CD14-positive monocyte (primary cell): ENCODE measurements around the gene CCDC70. TPM values are rescaled to one million over a fixed set of nuclear protein-coding genes. Genes with fewer than 3 reads are reported as not detected.

ENCODE experiments used
- DNase-seq, 3 donors: peaks; one replicate each; pipeline ENCODE4 v3.0.0-alpha.2; 2011 to 2022
- H2AFZ ChIP-seq: 2 replicates; pipeline ENCODE4 v1.6.0; 2012; ENCODE audit warnings: mild to moderate bottlenecking, low read depth, low read length, inconsistent platforms; ENCODE audit not compliant: insufficient read depth, poor library complexity, severe bottlenecking
- H3K27ac ChIP-seq, 2 donors: 1 replicate in 1 of 2; 2 replicates in 1 of 2; pipeline ENCODE4 v1.5.1; 2012 to 2013; ENCODE audit warnings: low read length in 2 of 2, control low read depth in 1 of 2, inconsistent platforms in 1 of 2, low read depth in 1 of 2, mild to moderate bottlenecking in 1 of 2
- H3K27me3 ChIP-seq, 2 donors: one replicate each; pipeline versions ENCODE4 v1.6.0 to v1.6.1; 2011 to 2013; ENCODE audit warnings: low read length in 2 of 2; ENCODE audit not compliant: control insufficient read depth in 2 of 2, insufficient read depth in 2 of 2
- H3K36me3 ChIP-seq, 2 donors: replicated peaks in 1 of 2; 1 replicate in 1 of 2; 2 replicates in 1 of 2; pipeline versions ENCODE4 v1.5.1 to v1.6.1; 2012 to 2013; ENCODE audit warnings: low read length in 2 of 2, control low read depth in 1 of 2, inconsistent platforms in 1 of 2, mild to moderate bottlenecking in 1 of 2; ENCODE audit not compliant: insufficient read depth in 2 of 2, control insufficient read depth in 1 of 2
- H3K4me1 ChIP-seq, 2 donors: 1 replicate in 1 of 2; 2 replicates in 1 of 2; pipeline versions ENCODE4 v1.5.1 to v1.6.1; 2012 to 2013; ENCODE audit warnings: low read length in 2 of 2, control low read depth in 1 of 2, inconsistent platforms in 1 of 2, mild to moderate bottlenecking in 1 of 2, moderate library complexity in 1 of 2; ENCODE audit not compliant: insufficient read depth in 2 of 2, control insufficient read depth in 1 of 2
- H3K4me2 ChIP-seq: replicated peaks from 2 replicates; pipeline ENCODE3; 2012; ENCODE audit warnings: low read length, moderate library complexity, mild to moderate bottlenecking; ENCODE audit not compliant: poor library complexity, severe bottlenecking; ENCODE audit errors: extremely low read depth
- H3K4me3 ChIP-seq, 3 experiments: fragments of 200-600 bp in 1 of 3; sonication (generic) in 1 of 3; replicated peaks in 1 of 3; 1 replicate in 2 of 3; 2 replicates in 1 of 3; pipeline ENCODE4 v1.5.1; 2011 to 2013; ENCODE audit warnings: low read length in 3 of 3, mild to moderate bottlenecking in 3 of 3, control low read depth in 2 of 3, low read depth in 2 of 3, inconsistent platforms in 1 of 3, moderate library complexity in 1 of 3
- H3K79me2 ChIP-seq: 2 replicates; pipeline ENCODE4 v1.6.0; 2012; ENCODE audit warnings: mild to moderate bottlenecking, control low read depth, inconsistent platforms, low read length, moderate library complexity; ENCODE audit not compliant: insufficient read depth
- H3K9ac ChIP-seq: 2 replicates; pipeline ENCODE4 v1.6.0; 2017; ENCODE audit warnings: low read length, mild to moderate bottlenecking; ENCODE audit not compliant: insufficient read depth, poor library complexity, severe bottlenecking
- H3K9me3 ChIP-seq, 2 donors: replicated peaks in 1 of 2; 1 replicate in 1 of 2; 2 replicates in 1 of 2; pipeline versions ENCODE4 v1.5.1 to v1.6.1; 2012 to 2013; ENCODE audit warnings: low read length in 2 of 2, control low read depth in 1 of 2; ENCODE audit not compliant: control insufficient read depth in 1 of 2, insufficient read depth in 1 of 2
- H4K20me1 ChIP-seq: 2 replicates; pipeline ENCODE4 v1.6.0; 2012; ENCODE audit warnings: mild to moderate bottlenecking, low read length, control low read depth, moderate library complexity; ENCODE audit not compliant: insufficient read depth
- H3K27ac Mint-ChIP-seq, 7 donors: one replicate each; pipeline ENCODE4 v1.8.0; 2020; ENCODE audit warnings: mild to moderate bottlenecking in 7 of 7, mixed read lengths in 7 of 7, moderate library complexity in 6 of 7, inconsistent platforms in 2 of 7
- H3K27me3 Mint-ChIP-seq, 3 donors: one replicate each; pipeline ENCODE4 v1.8.0; 2021 to 2022; ENCODE audit warnings: low read depth in 3 of 3, mild to moderate bottlenecking in 3 of 3, mixed read lengths in 3 of 3, moderate library complexity in 3 of 3, inconsistent platforms in 1 of 3
- H3K36me3 Mint-ChIP-seq, 2 donors: one replicate each; pipeline ENCODE4 v1.8.0; 2020; ENCODE audit warnings: mixed read lengths in 2 of 2, inconsistent platforms in 1 of 2, mild to moderate bottlenecking in 1 of 2
- H3K4me1 Mint-ChIP-seq: one replicate; pipeline ENCODE4 v1.8.0; 2020; ENCODE audit warnings: mild to moderate bottlenecking, mixed read lengths
- H3K4me3 Mint-ChIP-seq, 2 donors: one replicate each; pipeline ENCODE4 v1.8.0; 2020; ENCODE audit warnings: mild to moderate bottlenecking in 2 of 2, mixed read lengths in 2 of 2, moderate library complexity in 1 of 2
- H3K9me3 Mint-ChIP-seq, 7 donors: one replicate each; pipeline ENCODE4 v1.8.0; 2020 to 2022; ENCODE audit warnings: mixed read lengths in 7 of 7, mild to moderate bottlenecking in 6 of 7, moderate library complexity in 6 of 7, inconsistent platforms in 2 of 7
- CTCF ChIP-seq: fragments of 200-600 bp; IDR thresholded peaks from one replicate; pipeline ENCODE4 v1.8.0; 2022; ENCODE audit warnings: antibody characterized with exemption, mild to moderate bottlenecking
- WGBS: methylation state at CpG from one replicate; pipeline ENCODE4 v1.1.5; 2013; ENCODE audit warnings: missing lambda C conversion rate; ENCODE audit not compliant: insufficient coverage; 5-methylcytosine and 5-hydroxymethylcytosine counted together
- intact Hi-C, 2 donors: fragments of 100-400 bp; cut with micrococcal nuclease; formaldehyde crosslinking; loops; one replicate each; pipeline versions ENCODE4 v1.15.0 to v1.15.1; 2023
- polyA plus RNA-seq, 3 donors: library from polyadenylated mRNA; depleted of rRNA in 1 of 3; unstranded in 2 of 3; stranded (reverse) in 1 of 3; fragments of 300-500 nt in 2 of 3; fragments of >200 nt in 1 of 3; fragmentation: Illumina TruSeq in 2 of 3; gene quantifications; 1 replicate in 2 of 3; 2 replicates in 1 of 3; pipeline ENCODE4 v1.2.3, GENCODE V29; 2012 to 2021

The CCDC70 gene
- polyA plus RNA-seq, 3 donors, result not detected

DNA sequence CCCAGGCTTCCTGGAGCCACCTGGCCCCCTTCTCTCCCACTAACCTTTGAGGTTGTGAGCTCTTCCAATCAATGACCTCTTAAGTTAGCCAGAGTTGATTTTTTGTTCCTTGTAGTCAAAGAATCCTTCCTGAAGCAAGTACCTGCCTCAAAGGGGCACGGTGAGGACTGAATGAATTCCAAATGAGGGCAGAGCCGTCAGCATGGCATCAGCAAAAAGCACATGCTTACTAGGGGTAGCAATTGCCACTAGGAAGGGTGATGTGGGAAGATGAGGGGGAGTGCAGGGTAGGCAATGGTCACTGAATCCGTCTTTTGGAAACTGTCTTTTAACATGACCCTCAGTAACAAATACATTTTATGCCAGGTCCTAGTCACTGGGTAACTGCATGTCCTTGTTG lies 42.2 kb upstream of the CCDC70 start:
- 80% methylated on average over 2 of the region's 3 CpGs for WGBS
- intact Hi-C loops, result no loop called here
- H3K27me3 Mint-ChIP-seq, result peaks cover 0 to 3% (median 2%) of the 10 kb centered on the region in 3 donors
- Histone ChIP-seq H3K27me3 (no peaks in the 10 kb centered on the region), H3K36me3 (no peaks in the 10 kb centered on the region), H2AFZ (peak overlapping the region; percentile 37), H3K79me2 (no peaks in the 10 kb centered on the region), H3K4me1 (peaks cover 72 to 85% of the 10 kb centered on the region in 2 donors), H3K9me3 (no peaks in the 10 kb centered on the region), H3K27ac (peak overlapping the region; percentile 36 to 76), H4K20me1 (no peaks in the 10 kb centered on the region), H3K4me2 (no peak overlapping the region), H3K4me3 (no peak overlapping the region), H3K9ac (no peak overlapping the region)
- no peak for TF ChIP-seq CTCF
- DNase-seq, result no peak
- H3K9me3 Mint-ChIP-seq, result no peaks in the 10 kb centered on the region
- no peaks in the 10 kb centered on the region for H3K36me3 Mint-ChIP-seq
- H3K4me1 Mint-ChIP-seq, result peaks cover 89% of the 10 kb centered on the region
- peak overlapping the region in 6 of 7 donors; percentile 43 to 89 (median 74) for H3K27ac Mint-ChIP-seq
- H3K4me3 Mint-ChIP-seq, result no peak overlapping the region

DNA sequence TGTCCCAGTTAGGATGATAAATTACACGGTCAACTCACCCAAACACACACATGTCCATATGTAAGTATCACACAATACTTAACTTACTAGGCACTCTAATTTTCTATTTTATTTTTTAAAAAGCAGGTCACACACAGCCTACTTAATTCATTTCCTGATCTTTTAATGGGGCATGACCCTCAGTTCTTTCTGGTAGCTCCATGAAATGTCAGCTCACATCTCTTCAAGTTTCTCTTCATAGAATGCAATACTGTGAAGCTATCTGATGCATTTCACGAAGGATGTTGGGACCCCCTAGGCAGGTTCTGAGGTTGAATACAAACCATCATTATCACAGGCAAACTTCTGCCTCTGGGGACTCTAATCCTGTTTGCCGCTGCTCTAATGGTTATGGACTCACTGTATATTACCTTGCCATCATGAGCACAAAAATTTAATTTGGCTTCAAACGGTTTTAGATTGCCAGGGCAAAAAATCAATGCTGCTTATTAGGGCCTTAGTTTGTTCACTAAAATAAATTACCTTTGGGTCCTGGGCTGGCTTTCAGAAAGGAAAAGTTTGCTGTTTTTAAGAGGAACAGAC lies 41.7 kb upstream of the CCDC70 start:
- Mint-ChIP-seq H3K9me3 (no peaks in the 10 kb centered on the region), H3K4me1 (peaks cover 89% of the 10 kb centered on the region), H3K27ac (peak overlapping the region in 1 of 7 donors; percentile 87), H3K27me3 (peaks cover 0 to 3% (median 2%) of the 10 kb centered on the region in 3 donors), H3K4me3 (no peak overlapping the region), H3K36me3 (no peaks in the 10 kb centered on the region)
- Histone ChIP-seq H3K27me3 (no peaks in the 10 kb centered on the region), H3K4me2 (no peak overlapping the region), H4K20me1 (no peaks in the 10 kb centered on the region), H2AFZ (no peak overlapping the region), H3K9me3 (no peaks in the 10 kb centered on the region), H3K4me3 (no peak overlapping the region), H3K9ac (no peak overlapping the region), H3K27ac (peak overlapping the region in 1 of 2 donors; percentile 83), H3K79me2 (no peaks in the 10 kb centered on the region), H3K36me3 (no peaks in the 10 kb centered on the region), H3K4me1 (peaks cover 72 to 85% of the 10 kb centered on the region in 2 donors)
- no peak for TF ChIP-seq CTCF
- no peak for DNase-seq
- 100% methylated on average over 1 of the region's 4 CpGs for WGBS
- intact Hi-C loops, result loop anchor here in 1 of 2 donors (10.0 kb wide), 1 partner anchor 195 kb away; the partner anchor contains the start of genes ALG11 and ATP7B
